ENCODE data around the gene GRIP2. TPM values are rescaled to one million over a fixed set of nuclear protein-coding genes. Genes with fewer than 3 reads are reported as not detected.

Gene GRIP2
- total and polyA plus RNA-seq, 9 of the 15 experiments (the other 6 are each of a cell fraction or from before 2014, with no cell fraction given): 0.01 TPM; not detected in 7

GRCh38 chr3:14464141-14464465 lies 76.0 kb downstream of the GRIP2 start:
- H3K36me3 ChIP-seq (ENCODE audit: control insufficient read depth, insufficient read depth, low read length): peaks cover 99% of the 10 kb centered on the region
- no peak overlapping the region for H3K4me2 ChIP-seq (ENCODE audit: insufficient read depth, low read length)
- H3K9me3 ChIP-seq (replicated peaks; ENCODE audit: control insufficient read depth, insufficient read depth, low read depth, low read length): no peaks in the 10 kb centered on the region
- in situ Hi-C loops (cut with MboI) (loop anchor here (5.0 kb wide), 1 partner anchor 262 kb away; no protein-coding TSS in a partner anchor), intact Hi-C loops (cut with micrococcal nuclease) (loop anchor here (10.0 kb wide), 1 partner anchor 569 kb away; no protein-coding TSS in a partner anchor)
- 75% methylated on average over 5 of the region's 5 CpGs for WGBS (ENCODE audit: insufficient coverage, low coverage, missing lambda C conversion rate)
- H3K27me3 ChIP-seq (ENCODE audit: control insufficient read depth in 2 of 2, insufficient read depth in 2 of 2, low read length in 2 of 2): no peaks in the 10 kb centered on the region
- H3K4me1 ChIP-seq (replicated peaks in 1 of 2; ENCODE audit: control insufficient read depth in 2 of 2, insufficient read depth in 2 of 2, low read length in 2 of 2): peaks cover 0 to 6% of the 10 kb centered on the region in 2 experiments; a peak in 1 of 5 replicates
- H3K9ac ChIP-seq (ENCODE audit: insufficient read depth in 1 of 2, low read depth in 2 of 2, low read length in 2 of 2): no peak overlapping the region
- H4K20me1 ChIP-seq (replicated peaks; ENCODE audit: control insufficient read depth, insufficient read depth, low read length): no peaks in the 10 kb centered on the region
- no TSS peak for BruUV-seq (replicated peaks)
- FAIRE-seq (no peak), DNase-seq (ENCODE audit: extremely low read depth in 1 of 4, low spot score in 3 of 4) (no peak), ATAC-seq (no peak)
- ChIA-PET CTCF (ENCODE audit: low intra/inter-chr PET ratio) (no interaction called here), POLR2A (interaction anchor here (1.0 to 1.2 kb wide), 3 partner anchors 9 to 260 kb away, joined by 3 to 4 read pairs (median 3); no protein-coding TSS in a partner anchor)
- H3K9me1 ChIP-seq (ENCODE audit: control insufficient read depth, insufficient read depth, low read length): no peaks in the 10 kb centered on the region
- no peak overlapping the region for H3K4me3 ChIP-seq
- no peaks in the 10 kb centered on the region for H3K79me2 ChIP-seq (ENCODE audit: control insufficient read depth, insufficient read depth, low read length)
- TF ChIP-seq RFX5 (IDR thresholded peaks at IDR 0.05; ENCODE audit: low read depth, low read length) (no peak), RBM22 (IDR thresholded peaks at IDR 0.05; ENCODE audit: low read depth, low read length, poor library complexity, severe bottlenecking) (peak; percentile 1)
- H2AFZ ChIP-seq (ENCODE audit: low read depth, low read length): no peak overlapping the region
- no peak overlapping the region for H3K27ac ChIP-seq (ENCODE audit: extremely low read depth, low read depth, low read length)

DNA sequence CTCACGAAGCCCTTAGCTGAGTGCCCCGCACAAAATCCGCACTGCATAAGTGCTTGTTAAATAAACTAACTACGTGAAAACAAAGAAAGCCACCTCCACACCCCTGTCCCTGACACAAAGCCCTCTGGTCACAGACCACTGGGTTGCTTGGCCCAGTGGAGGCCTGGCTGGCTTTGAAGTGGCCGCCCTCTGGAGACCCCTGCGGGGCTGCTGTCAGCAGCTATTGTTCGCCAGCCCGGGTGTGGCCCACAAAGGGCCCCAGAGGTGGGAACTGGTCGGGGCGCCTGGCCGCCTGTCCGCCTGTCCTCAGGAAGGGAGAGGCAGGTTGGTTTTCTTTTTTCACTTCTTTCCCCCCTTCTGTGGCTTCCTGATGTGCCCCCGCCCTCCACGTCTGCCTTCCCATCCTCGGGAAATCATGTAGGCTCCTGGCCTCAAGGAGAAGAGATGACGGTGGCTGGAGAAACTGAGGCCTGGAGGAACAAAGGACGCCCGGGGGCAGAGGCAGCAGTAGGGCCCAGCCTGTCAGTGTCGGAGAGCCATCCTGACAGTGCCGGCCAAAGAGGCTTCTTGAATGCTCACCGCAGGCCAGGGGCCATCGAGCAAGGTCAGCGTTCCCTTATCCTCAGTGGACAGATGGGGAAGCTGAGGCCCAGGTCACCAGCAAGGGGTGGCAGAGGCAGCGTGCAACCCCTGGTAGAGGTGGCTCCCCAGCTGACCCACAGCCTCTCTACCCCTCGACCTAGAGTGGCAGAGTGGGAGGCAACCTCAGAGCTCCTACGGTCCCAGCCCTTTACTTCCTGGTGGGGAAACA lies 76.6 kb downstream of the GRIP2 start:
- Histone ChIP-seq H4K20me1 (replicated peaks; ENCODE audit: control insufficient read depth, insufficient read depth, low read length) (no peaks in the 10 kb centered on the region), H3K27me3 (ENCODE audit: control insufficient read depth in 2 of 2, insufficient read depth in 2 of 2, low read length in 2 of 2) (no peaks in the 10 kb centered on the region), H2AFZ (ENCODE audit: low read depth, low read length) (no peak overlapping the region), H3K9ac (ENCODE audit: insufficient read depth in 1 of 2, low read depth in 2 of 2, low read length in 2 of 2) (no peak overlapping the region), H3K9me3 (replicated peaks; ENCODE audit: control insufficient read depth, insufficient read depth, low read depth, low read length) (no peaks in the 10 kb centered on the region), H3K4me2 (ENCODE audit: insufficient read depth, low read length) (no peak overlapping the region), H3K4me3 (no peak overlapping the region), H3K9me1 (ENCODE audit: control insufficient read depth, insufficient read depth, low read length) (no peaks in the 10 kb centered on the region), H3K27ac (ENCODE audit: extremely low read depth, low read depth, low read length) (no peak overlapping the region), H3K36me3 (ENCODE audit: control insufficient read depth, insufficient read depth, low read length) (peaks cover 99% of the 10 kb centered on the region), H3K79me2 (ENCODE audit: control insufficient read depth, insufficient read depth, low read length) (no peaks in the 10 kb centered on the region), H3K4me1 (replicated peaks in 1 of 2; ENCODE audit: control insufficient read depth in 2 of 2, insufficient read depth in 2 of 2, low read length in 2 of 2) (peaks cover under 1 to 6% of the 10 kb centered on the region in 2 experiments; a peak in 1 of 5 replicates)
- in situ Hi-C loops (cut with MboI): loop anchor here (5.0 kb wide), 1 partner anchor 261 kb away; no protein-coding TSS in a partner anchor
- ATAC-seq: no peak
- no peak for FAIRE-seq
- 93% methylated on average over 26 of the region's 26 CpGs for WGBS (ENCODE audit: insufficient coverage, low coverage, missing lambda C conversion rate)
- ChIA-PET CTCF (ENCODE audit: low intra/inter-chr PET ratio) (interaction anchor here (4.4 to 4.7 kb wide), 2 partner anchors 202 to 260 kb away, joined by 55 to 69 read pairs; no protein-coding TSS in a partner anchor), POLR2A (interaction anchor here (1.0 to 1.2 kb wide), 3 partner anchors 9 to 260 kb away, joined by 3 to 5 read pairs (median 4); no protein-coding TSS in a partner anchor)
- intact Hi-C loops (cut with micrococcal nuclease): loop anchor here (10.0 kb wide), 1 partner anchor 569 kb away; no protein-coding TSS in a partner anchor
- no peak for DNase-seq (ENCODE audit: extremely low read depth in 1 of 4, low spot score in 3 of 4)
- no TSS peak for BruUV-seq (replicated peaks)
- TF ChIP-seq NFXL1 (CRISPR knock-in tag; IDR thresholded peaks at IDR 0.05): no peak
- no peak for TF ChIP-seq SAFB2 (IDR thresholded peaks at IDR 0.05; ENCODE audit: borderline replicate concordance, low read depth, low read length, severe bottlenecking)
- TF ChIP-seq MLX (CRISPR knock-in tag; conservative IDR thresholded peaks at IDR 0.05): no peak
- peak; percentile 75 for TF ChIP-seq POLR2G (IDR thresholded peaks at IDR 0.05; ENCODE audit: low read depth, low read length)
- TF ChIP-seq TAF7 (tag; IDR thresholded peaks at IDR 0.05): no peak

Data from K562 (cell line).